ENCODE results near the gene MAGEA4.

DNA sequence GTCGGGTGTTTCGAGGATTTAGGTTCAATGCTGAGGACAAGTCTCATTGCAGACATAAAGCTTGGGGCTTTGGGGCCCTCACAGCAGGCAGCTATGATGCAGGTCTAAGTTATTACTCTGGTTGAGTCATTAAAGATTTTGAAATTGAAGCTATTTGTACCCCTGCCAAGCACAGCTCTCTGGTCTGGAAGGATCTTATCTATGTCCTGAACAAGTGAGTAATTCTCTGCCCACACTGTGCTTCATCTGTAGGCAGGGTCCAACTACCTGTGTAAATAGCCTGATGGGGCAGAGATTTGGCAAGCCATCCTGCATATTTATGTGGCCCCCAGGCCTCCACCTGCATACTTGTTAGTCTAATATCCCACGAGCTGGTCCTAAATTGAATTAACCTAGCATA, 41.4 kb upstream of the MAGEA4 start:
- TF ChIP-seq CTCF (IDR thresholded peaks at IDR 0.05): no peak
- TF ChIP-seq POLR2A (IDR thresholded peaks at IDR 0.05): no peak
